Skeletal muscle satellite cell (primary cell): ENCODE results near the gene USP21. TPM values are rescaled to one million over a fixed set of nuclear protein-coding genes. Genes with fewer than 3 reads are reported as not detected.
"Not testable (repeated sequence)": the region's sequence is repeated elsewhere in the genome, so short reads cannot be mapped to it uniquely, and the experiment has no call there.

Source experiments
- H3K27me3 ChIP-seq: 2 replicates; pipeline ENCODE4 v1.7.0; 2013; ENCODE audit warnings: low read length; ENCODE audit not compliant: control insufficient read depth, insufficient read depth
- H3K36me3 ChIP-seq: 2 replicates; pipeline ENCODE4 v1.7.0; 2013; ENCODE audit warnings: mild to moderate bottlenecking, control low read depth, low read length; ENCODE audit not compliant: insufficient read depth
- H3K4me1 ChIP-seq: 2 replicates; pipeline ENCODE4 v1.7.0; 2013; ENCODE audit warnings: low read length; ENCODE audit not compliant: control insufficient read depth, insufficient read depth
- H3K4me2 ChIP-seq: 2 replicates; pipeline ENCODE4 v1.7.0; 2013; ENCODE audit warnings: mild to moderate bottlenecking, low read length
- H3K4me3 ChIP-seq: 2 replicates; pipeline ENCODE4 v1.7.0; 2013; ENCODE audit warnings: low read length
- H3K9ac ChIP-seq: 2 replicates; pipeline ENCODE4 v1.7.0; 2013; ENCODE audit warnings: mild to moderate bottlenecking, low read depth, low read length, moderate library complexity
- H3K9me3 ChIP-seq: replicated peaks from 2 replicates; pipeline ENCODE4 v1.7.0; 2013; ENCODE audit warnings: mild to moderate bottlenecking, control low read depth, low read length
- total RNA-seq: library from RNA; depleted of rRNA; stranded (reverse); fragments of >200 nt; gene quantifications from 2 replicates; pipeline ENCODE4 v1.2.3, GENCODE V29; 2012; rRNA removed

Gene USP21
- 6.8 and 7.9 TPM in 2 replicates for total RNA-seq

- peaks cover 44% of the 10 kb centered on the region for H3K36me3 ChIP-seq
- peak within 1 kb of the TSS; percentile 86 for H3K9ac ChIP-seq
- peaks cover 23% of the 10 kb centered on the region for H3K4me1 ChIP-seq
- no peaks in the 10 kb centered on the region for H3K9me3 ChIP-seq
- peak within 1 kb of the TSS; percentile 86 for H3K4me3 ChIP-seq
- H3K4me2 ChIP-seq: peak within 1 kb of the TSS; percentile 93
- H3K27me3 ChIP-seq: no peaks in the 10 kb centered on the region
These were observed at the start of gene USP21 for GRCh38 chr1:161159087-161159912. USP21 (plus strand) TSS chr1:161159500; CDS start chr1:161160641, 1,141 bp downstream.

DNA sequence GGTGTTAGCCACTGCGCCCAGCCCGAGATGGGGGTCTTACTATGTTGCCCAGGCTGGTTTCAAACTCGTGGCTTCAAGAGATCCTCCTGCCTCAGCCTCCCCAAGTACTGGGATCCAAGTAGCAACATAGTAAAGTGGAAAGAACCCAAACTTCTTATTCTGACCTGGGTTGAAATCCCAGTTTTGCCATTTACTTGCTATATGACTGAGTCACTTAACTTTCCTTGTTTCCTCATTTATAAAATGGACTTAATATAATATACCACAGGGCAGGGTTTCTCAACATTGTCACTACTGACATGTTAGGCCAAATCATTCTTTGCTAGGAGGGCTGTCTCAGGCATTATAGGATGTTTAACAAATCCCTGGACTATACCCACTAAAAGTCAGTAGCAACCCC is 48.2 kb upstream of the USP21 start:
- Histone ChIP-seq H3K4me1 (peaks cover 18% of the 10 kb centered on the region), H3K4me3 (no peak overlapping the region), H3K4me2 (no peak overlapping the region), H3K27me3 (no peaks in the 10 kb centered on the region), H3K9me3 (no peaks in the 10 kb centered on the region), H3K36me3 (peaks cover 18% of the 10 kb centered on the region), H3K9ac (no peak overlapping the region)

GRCh38 chr1:161111527-161111926 is 47.8 kb upstream of the USP21 start:
- no peaks in the 10 kb centered on the region for H3K27me3 ChIP-seq
- peaks cover 22% of the 10 kb centered on the region for H3K4me1 ChIP-seq
- no peak overlapping the region for H3K4me2 ChIP-seq
- H3K9ac ChIP-seq: no peak overlapping the region
- H3K36me3 ChIP-seq: peaks cover 15% of the 10 kb centered on the region
- no peak overlapping the region for H3K4me3 ChIP-seq
- no peaks in the 10 kb centered on the region for H3K9me3 ChIP-seq

GRCh38 chr1:161113915-161114314 is 45.4 kb upstream of the USP21 start:
- H3K9me3 ChIP-seq: no peaks in the 10 kb centered on the region
- no peak overlapping the region for H3K9ac ChIP-seq
- no peaks in the 10 kb centered on the region for H3K27me3 ChIP-seq
- H3K4me1 ChIP-seq: peaks cover 27% of the 10 kb centered on the region
- no peak overlapping the region for H3K4me2 ChIP-seq
- H3K4me3 ChIP-seq: no peak overlapping the region
- peaks cover 11% of the 10 kb centered on the region for H3K36me3 ChIP-seq

- H3K9me3 ChIP-seq: no peaks in the 10 kb centered on the region
- no peak overlapping the region for H3K4me3 ChIP-seq
- peaks cover 34% of the 10 kb centered on the region for H3K4me1 ChIP-seq
- peak overlapping the region; percentile 4 for H3K4me2 ChIP-seq
- peaks cover 5% of the 10 kb centered on the region for H3K36me3 ChIP-seq
- no peak overlapping the region for H3K9ac ChIP-seq
- no peaks in the 10 kb centered on the region for H3K27me3 ChIP-seq
These were observed 44.7 kb upstream of the USP21 start for GRCh38 chr1:161114556-161114955.

DNA sequence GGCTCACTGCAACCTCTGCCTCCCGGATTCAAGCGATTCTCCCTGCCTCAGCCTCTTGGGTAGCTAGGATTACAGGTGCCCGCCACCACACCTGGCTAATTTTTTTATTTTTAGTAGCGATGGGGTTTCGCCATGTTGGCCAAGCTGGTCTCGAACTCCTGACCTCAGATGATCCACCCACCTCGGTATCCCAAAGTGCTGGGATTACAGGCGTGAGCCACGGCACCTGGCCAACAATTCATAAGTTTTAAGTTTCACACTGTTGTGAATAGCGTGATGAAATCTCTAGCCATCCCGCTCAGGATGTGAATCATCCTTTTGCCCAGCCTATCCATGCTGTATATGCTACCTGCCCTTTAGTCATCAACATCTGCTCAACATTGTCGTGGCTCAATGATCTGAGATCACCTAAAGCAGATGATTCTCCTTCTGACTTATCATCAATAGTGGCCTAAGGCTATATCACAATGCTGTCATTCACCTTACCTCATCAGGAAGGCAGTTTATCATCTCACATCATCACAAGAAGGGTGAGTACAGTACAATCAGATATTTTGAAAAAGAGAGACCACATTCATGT is 44.1 kb upstream of the USP21 start:
- Histone ChIP-seq H3K27me3 (no peaks in the 10 kb centered on the region), H3K4me2 (peak overlapping the region; percentile 31), H3K9ac (no peak overlapping the region), H3K36me3 (peaks cover 6% of the 10 kb centered on the region), H3K4me3 (no peak overlapping the region), H3K4me1 (peaks cover 40% of the 10 kb centered on the region), H3K9me3 (no peaks in the 10 kb centered on the region)

DNA sequence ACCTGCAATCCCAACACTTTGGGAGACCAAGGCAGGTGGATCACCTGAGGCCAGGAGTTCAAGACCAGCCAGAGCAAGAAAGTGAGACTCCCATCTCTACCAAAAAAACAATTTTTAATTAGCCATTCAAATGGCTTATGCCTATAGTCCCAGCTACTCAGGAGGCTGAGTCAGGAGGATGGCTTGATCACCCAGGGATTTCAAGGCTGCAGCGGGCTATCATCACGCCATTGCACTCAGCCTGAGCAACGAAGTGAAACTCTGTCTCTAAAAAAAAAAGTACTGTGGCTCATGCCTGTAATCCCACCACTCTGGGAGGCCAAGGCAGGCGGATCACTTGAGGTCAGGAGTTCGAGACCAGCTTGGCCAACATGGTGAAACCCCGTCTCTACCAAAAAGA is 43.3 kb upstream of the USP21 start:
- not testable (repeated sequence) for H3K9ac ChIP-seq, H3K4me3 ChIP-seq

GRCh38 chr1:161117759-161118581 is 41.3 kb upstream of the USP21 start, which contains the start of the genes NIT1 and PFDN2:
NIT1 (plus strand) TSS chr1:161118105; CDS start chr1:161118177, 72 bp downstream.
PFDN2 (minus strand) TSS chr1:161118037; CDS start chr1:161118026, 11 bp downstream.
- H3K27me3 ChIP-seq: no peaks in the 10 kb centered on the region
- H3K36me3 ChIP-seq: peaks cover 33% of the 10 kb centered on the region
- H3K4me1 ChIP-seq: peaks cover 42% of the 10 kb centered on the region
- peak within 1 kb of the TSS; percentile 99 for H3K9ac ChIP-seq
- no peaks in the 10 kb centered on the region for H3K9me3 ChIP-seq
- peak within 1 kb of the TSS; percentile 100 for H3K4me3 ChIP-seq
- peak within 1 kb of the TSS; percentile 92 for H3K4me2 ChIP-seq

More for the DNA sequence above, 43.3 kb upstream of the USP21 start:
- not testable (repeated sequence) for H3K27me3 ChIP-seq, H3K9me3 ChIP-seq
- H3K4me2 ChIP-seq: peak overlapping the region; percentile 92
- peaks cover 13% of the 10 kb centered on the region for H3K36me3 ChIP-seq
- H3K4me1 ChIP-seq: peaks cover 42% of the 10 kb centered on the region

DNA sequence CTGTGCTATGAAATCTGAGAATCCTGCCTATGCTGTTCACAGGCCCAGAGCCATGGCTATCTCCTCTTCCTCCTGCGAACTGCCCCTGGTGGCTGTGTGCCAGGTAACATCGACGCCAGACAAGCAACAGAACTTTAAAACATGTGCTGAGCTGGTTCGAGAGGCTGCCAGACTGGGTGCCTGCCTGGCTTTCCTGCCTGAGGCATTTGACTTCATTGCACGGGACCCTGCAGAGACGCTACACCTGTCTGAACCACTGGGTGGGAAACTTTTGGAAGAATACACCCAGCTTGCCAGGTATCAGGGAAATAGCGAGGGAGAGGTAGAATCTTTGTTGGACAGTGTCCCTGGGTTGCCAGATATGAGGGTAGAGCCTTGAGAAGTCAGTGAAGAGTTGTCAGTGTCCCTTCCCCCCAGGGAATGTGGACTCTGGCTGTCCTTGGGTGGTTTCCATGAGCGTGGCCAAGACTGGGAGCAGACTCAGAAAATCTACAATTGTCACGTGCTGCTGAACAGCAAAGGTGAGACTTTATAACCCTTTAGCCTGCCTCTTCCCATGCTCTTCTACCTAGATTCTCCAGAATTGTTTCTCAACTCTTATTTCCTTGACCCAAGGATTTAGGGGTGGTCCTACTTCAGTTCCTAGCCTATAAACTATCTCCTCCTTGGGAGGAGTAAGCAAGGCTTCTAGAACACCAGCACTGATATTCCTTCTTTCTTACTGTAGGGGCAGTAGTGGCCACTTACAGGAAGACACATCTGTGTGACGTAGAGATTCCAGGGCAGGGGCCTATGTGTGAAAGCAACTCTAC is 40.0 kb upstream of the USP21 start:
- H3K4me2 ChIP-seq: peak overlapping the region; percentile 92
- peaks cover 44% of the 10 kb centered on the region for H3K36me3 ChIP-seq
- peak overlapping the region; percentile 99 for H3K9ac ChIP-seq
- H3K4me3 ChIP-seq: peak overlapping the region; percentile 100
- no peaks in the 10 kb centered on the region for H3K27me3 ChIP-seq
- peaks cover 40% of the 10 kb centered on the region for H3K4me1 ChIP-seq
- no peaks in the 10 kb centered on the region for H3K9me3 ChIP-seq

DNA sequence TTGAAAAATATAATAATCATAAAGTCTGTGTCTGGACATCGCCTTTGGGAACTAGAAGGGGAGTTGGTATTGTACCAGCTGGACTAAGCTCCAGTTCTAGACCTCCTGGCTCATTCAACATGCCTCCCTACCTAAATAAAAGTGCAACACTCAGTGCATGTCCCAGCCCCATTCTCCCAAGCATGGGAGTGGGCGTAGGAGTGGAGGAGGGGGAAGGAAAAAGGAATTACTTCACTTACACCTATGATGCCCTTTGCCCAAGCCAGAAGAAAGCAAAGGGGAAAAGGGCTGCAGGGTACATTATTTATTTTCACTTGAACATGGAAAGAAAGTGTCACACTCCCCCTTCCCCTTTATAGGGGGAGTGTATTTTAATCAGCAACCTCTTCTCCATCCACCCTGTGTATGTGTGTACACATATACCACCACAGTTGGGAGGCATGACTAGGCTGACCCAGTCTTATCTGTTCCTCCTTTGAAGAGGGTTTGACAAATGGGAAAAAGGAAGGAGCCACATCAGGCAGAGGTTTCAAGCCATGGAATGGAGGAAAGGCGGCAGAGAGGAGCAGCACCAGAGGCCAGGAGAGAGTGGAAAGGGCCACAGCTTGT is 38.2 kb upstream of the USP21 start:
- Histone ChIP-seq H3K9ac (no peak overlapping the region), H3K4me1 (peaks cover 24% of the 10 kb centered on the region), H3K9me3 (no peaks in the 10 kb centered on the region), H3K36me3 (peaks cover 55% of the 10 kb centered on the region), H3K27me3 (no peaks in the 10 kb centered on the region), H3K4me2 (no peak overlapping the region), H3K4me3 (no peak overlapping the region)
